Left ventricle myocardium superior (tissue), 1 donor: ENCODE results near the gene USH2A. TPM values are rescaled to one million over a fixed set of nuclear protein-coding genes. Genes with fewer than 3 reads are reported as not detected.
A peak's percentile ranks its signal among the peaks of the same experiment; 100 is the strongest.
"Not testable (repeated sequence)": the region's sequence is repeated elsewhere in the genome, so short reads cannot be mapped to it uniquely, and the experiment has no call there.

Experiments used
- ATAC-seq: fragments of 200-7000 bp; cut with Tn5 transposase; one replicate; pipeline ENCODE4 v1.9.1; 2020; ENCODE audit warnings: mild to moderate bottlenecking, moderate library complexity
- DNase-seq: peaks from one replicate; pipeline ENCODE4 v3.0.0-alpha.2; 2020
- intact Hi-C: fragments of 100-400 bp; cut with micrococcal nuclease; formaldehyde crosslinking; loops from one replicate; pipeline ENCODE4 v1.11.0; 2022
- total RNA-seq: library from RNA; stranded (reverse); fragmentation: NEBNext Ultra II Directional; extraction: Animal tissue kit (Norgen Biotek cat#: 25700); gene quantifications from one replicate; pipeline ENCODE4 v1.2.1, GENCODE V29; 2021
- donor health status: DM: no; HTN: yes; CAD: no; lungs with severe emphysema.

Gene USH2A
- total RNA-seq, 1 donor from 2014 or later = 2.3 TPM

- DNase-seq (no peak), ATAC-seq (no peak)
- intact Hi-C loops = no loop called here
Measured at GRCh38 chr1:216020743-216021345, 402.4 kb downstream of the USH2A start.

GRCh38 chr1:216015116-216015515, 408.1 kb downstream of the USH2A start:
- no peak for ATAC-seq
- no peak for DNase-seq
- intact Hi-C loops = no loop called here

GRCh38 chr1:216014086-216014485, 409.2 kb downstream of the USH2A start:
- ATAC-seq (no peak), DNase-seq (no peak)
- intact Hi-C loops = no loop called here

GRCh38 chr1:216009456-216009855, 413.8 kb downstream of the USH2A start:
- intact Hi-C loops, DNase-seq, ATAC-seq: not testable (repeated sequence)

GRCh38 chr1:216005916-216006315, 417.3 kb downstream of the USH2A start:
- no peak for DNase-seq
- intact Hi-C loops = no loop called here

GRCh38 chr1:215992620-215993019, 430.6 kb downstream of the USH2A start:
- intact Hi-C loops = no loop called here
- ATAC-seq = no peak
- DNase-seq = no peak

More at GRCh38 chr1:216005916-216006315, 417.3 kb downstream of the USH2A start:
- ATAC-seq = no peak

- no peak for ATAC-seq
- intact Hi-C loops = no loop called here
Measured at GRCh38 chr1:215987092-215987875, 436.0 kb downstream of the USH2A start.

GRCh38 chr1:215986401-215986800, 436.8 kb downstream of the USH2A start:
- intact Hi-C loops = no loop called here

More at GRCh38 chr1:215987092-215987875, 436.0 kb downstream of the USH2A start:
- DNase-seq = no peak

GRCh38 chr1:215983680-215984079, 439.6 kb downstream of the USH2A start:
- no peak for ATAC-seq

More at GRCh38 chr1:215986401-215986800, 436.8 kb downstream of the USH2A start:
- DNase-seq (no peak), ATAC-seq (no peak)

GRCh38 chr1:215971793-215972441, 451.3 kb downstream of the USH2A start:
- intact Hi-C loops = no loop called here
- DNase-seq (no peak), ATAC-seq (peak; percentile 52)

More at GRCh38 chr1:215983680-215984079, 439.6 kb downstream of the USH2A start:
- intact Hi-C loops = no loop called here
- no peak for DNase-seq

GRCh38 chr1:215970406-215970805, 452.8 kb downstream of the USH2A start:
- ATAC-seq (peak; percentile 74), DNase-seq (no peak)
- intact Hi-C loops = no loop called here

- DNase-seq (no peak), ATAC-seq (no peak)
- intact Hi-C loops = no loop called here
Measured at GRCh38 chr1:215963621-215964020, 459.6 kb downstream of the USH2A start.

- no peak for ATAC-seq
- no peak for DNase-seq
- intact Hi-C loops = no loop called here
Measured at GRCh38 chr1:215963040-215963439, 460.2 kb downstream of the USH2A start.

GRCh38 chr1:215958841-215959240, 464.4 kb downstream of the USH2A start:
- no peak for DNase-seq
- no peak for ATAC-seq
- intact Hi-C loops = no loop called here

GRCh38 chr1:215957663-215958062, 465.6 kb downstream of the USH2A start:
- DNase-seq = peak; percentile 17
- intact Hi-C loops = no loop called here
- no peak for ATAC-seq

- intact Hi-C loops = no loop called here
- DNase-seq (no peak), ATAC-seq (no peak)
Measured at GRCh38 chr1:215932558-215932957, 490.7 kb downstream of the USH2A start.

GRCh38 chr1:215926670-215927069, 496.6 kb downstream of the USH2A start:
- intact Hi-C loops = no loop called here
- DNase-seq (no peak), ATAC-seq (no peak)

GRCh38 chr1:215923129-215923824, 500.0 kb downstream of the USH2A start:
- ATAC-seq = no peak
- intact Hi-C loops = no loop called here

GRCh38 chr1:215911406-215911968, 511.8 kb downstream of the USH2A start:
- intact Hi-C loops = no loop called here
- ATAC-seq (no peak), DNase-seq (no peak)

More at GRCh38 chr1:215923129-215923824, 500.0 kb downstream of the USH2A start:
- no peak for DNase-seq
